ENCODE results near the gene PHF12.

The PHF12 gene

DNA sequence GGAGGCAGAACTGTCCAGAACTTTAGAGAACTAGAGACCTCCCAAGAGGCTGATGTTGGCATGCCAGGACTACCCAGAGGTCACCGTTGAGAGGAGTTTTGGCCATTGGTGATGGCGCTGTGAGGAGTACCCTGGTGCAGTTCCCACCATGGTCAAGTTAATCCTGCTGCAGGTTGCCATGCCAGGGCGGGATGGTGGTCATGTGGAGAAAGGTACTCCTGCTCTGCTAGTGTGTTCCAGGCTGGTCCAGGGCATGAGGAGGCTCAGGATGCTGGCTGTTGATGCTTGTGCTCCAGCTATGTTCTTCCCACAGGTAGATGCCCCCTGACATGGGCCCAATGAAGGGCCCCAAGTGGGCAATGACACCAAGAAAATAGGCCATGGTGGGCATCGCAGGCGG, 4.1 kb upstream of the PHF12 start:
- Histone ChIP-seq H3K4me3 (ENCODE audit: insufficient read depth, low read length, poor library complexity, severe bottlenecking) (no peak overlapping the region), H3K9me3 (ENCODE audit: insufficient read depth, low read length) (no peaks in the 10 kb centered on the region), H3K79me2 (ENCODE audit: insufficient read depth, low read length) (peaks cover 8% of the 10 kb centered on the region), H2AFZ (ENCODE audit: low read depth, low read length, severe bottlenecking) (no peak overlapping the region), H3K27ac (ENCODE audit: low read depth, low read length) (no peak overlapping the region), H3K36me3 (ENCODE audit: low read length) (no peaks in the 10 kb centered on the region), H3K9ac (ENCODE audit: low read length) (no peak overlapping the region), H3K9me2 (replicated peaks; ENCODE audit: insufficient read depth, low read length) (no peaks in the 10 kb centered on the region), H3F3A (ENCODE audit: insufficient read depth) (peaks cover 13% of the 10 kb centered on the region), H3K27me3 (ENCODE audit: low read length) (no peaks in the 10 kb centered on the region), H3K4me2 (ENCODE audit: low read depth, low read length, poor library complexity, severe bottlenecking) (no peak overlapping the region), H4K20me1 (ENCODE audit: low read depth, low read length) (no peaks in the 10 kb centered on the region)
- TF ChIP-seq EZH2phosphoT487 (conservative IDR thresholded peaks at IDR 0.05; ENCODE audit: low read length): no peak
- TF ChIP-seq, protein P1, sequence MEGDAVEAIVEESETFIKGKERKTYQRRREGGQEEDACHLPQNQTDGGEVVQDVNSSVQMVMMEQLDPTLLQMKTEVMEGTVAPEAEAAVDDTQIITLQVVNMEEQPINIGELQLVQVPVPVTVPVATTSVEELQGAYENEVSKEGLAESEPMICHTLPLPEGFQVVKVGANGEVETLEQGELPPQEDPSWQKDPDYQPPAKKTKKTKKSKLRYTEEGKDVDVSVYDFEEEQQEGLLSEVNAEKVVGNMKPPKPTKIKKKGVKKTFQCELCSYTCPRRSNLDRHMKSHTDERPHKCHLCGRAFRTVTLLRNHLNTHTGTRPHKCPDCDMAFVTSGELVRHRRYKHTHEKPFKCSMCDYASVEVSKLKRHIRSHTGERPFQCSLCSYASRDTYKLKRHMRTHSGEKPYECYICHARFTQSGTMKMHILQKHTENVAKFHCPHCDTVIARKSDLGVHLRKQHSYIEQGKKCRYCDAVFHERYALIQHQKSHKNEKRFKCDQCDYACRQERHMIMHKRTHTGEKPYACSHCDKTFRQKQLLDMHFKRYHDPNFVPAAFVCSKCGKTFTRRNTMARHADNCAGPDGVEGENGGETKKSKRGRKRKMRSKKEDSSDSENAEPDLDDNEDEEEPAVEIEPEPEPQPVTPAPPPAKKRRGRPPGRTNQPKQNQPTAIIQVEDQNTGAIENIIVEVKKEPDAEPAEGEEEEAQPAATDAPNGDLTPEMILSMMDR (IDR thresholded peaks at IDR 0.05; ENCODE audit: insufficient read depth, low read length, poor library complexity, severe bottlenecking): no peak

DNA sequence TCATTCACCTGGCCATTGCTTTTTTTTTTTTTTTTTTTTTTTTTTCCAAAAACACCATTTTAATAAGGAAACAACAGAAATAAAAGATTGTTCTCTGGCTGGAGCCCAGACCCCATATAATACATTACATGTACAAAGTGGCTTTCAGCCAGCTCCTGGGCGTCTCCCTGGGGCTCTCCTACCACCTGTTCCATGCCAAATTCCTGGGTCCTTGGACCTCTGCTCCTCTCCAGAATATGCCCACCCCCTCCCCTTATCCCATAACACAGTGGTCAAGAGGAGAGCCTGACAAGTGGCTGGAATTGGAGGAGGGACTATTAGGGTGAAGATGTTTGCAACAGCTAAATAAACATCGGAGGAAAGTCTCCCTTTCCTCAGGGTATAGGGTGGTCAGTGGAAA, 3.6 kb upstream of the PHF12 start:
- Histone ChIP-seq H2AFZ (ENCODE audit: low read depth, low read length, severe bottlenecking) (no peak overlapping the region), H3K4me2 (ENCODE audit: low read depth, low read length, poor library complexity, severe bottlenecking) (no peak overlapping the region), H3K36me3 (ENCODE audit: low read length) (no peaks in the 10 kb centered on the region), H4K20me1 (ENCODE audit: low read depth, low read length) (no peaks in the 10 kb centered on the region), H3K27me3 (ENCODE audit: low read length) (no peaks in the 10 kb centered on the region), H3K79me2 (ENCODE audit: insufficient read depth, low read length) (peaks cover 13% of the 10 kb centered on the region), H3K27ac (ENCODE audit: low read depth, low read length) (no peak overlapping the region), H3F3A (ENCODE audit: insufficient read depth) (peaks cover 18% of the 10 kb centered on the region), H3K9me3 (ENCODE audit: insufficient read depth, low read length) (no peaks in the 10 kb centered on the region), H3K4me3 (ENCODE audit: insufficient read depth, low read length, poor library complexity, severe bottlenecking) (no peak overlapping the region), H3K9me2 (replicated peaks; ENCODE audit: insufficient read depth, low read length) (no peaks in the 10 kb centered on the region), H3K9ac (ENCODE audit: low read length) (no peak overlapping the region)
- TF ChIP-seq, protein P1 (IDR thresholded peaks at IDR 0.05; ENCODE audit: insufficient read depth, low read length, poor library complexity, severe bottlenecking): no peak
- no peak for TF ChIP-seq EZH2phosphoT487 (conservative IDR thresholded peaks at IDR 0.05; ENCODE audit: low read length)

DNA sequence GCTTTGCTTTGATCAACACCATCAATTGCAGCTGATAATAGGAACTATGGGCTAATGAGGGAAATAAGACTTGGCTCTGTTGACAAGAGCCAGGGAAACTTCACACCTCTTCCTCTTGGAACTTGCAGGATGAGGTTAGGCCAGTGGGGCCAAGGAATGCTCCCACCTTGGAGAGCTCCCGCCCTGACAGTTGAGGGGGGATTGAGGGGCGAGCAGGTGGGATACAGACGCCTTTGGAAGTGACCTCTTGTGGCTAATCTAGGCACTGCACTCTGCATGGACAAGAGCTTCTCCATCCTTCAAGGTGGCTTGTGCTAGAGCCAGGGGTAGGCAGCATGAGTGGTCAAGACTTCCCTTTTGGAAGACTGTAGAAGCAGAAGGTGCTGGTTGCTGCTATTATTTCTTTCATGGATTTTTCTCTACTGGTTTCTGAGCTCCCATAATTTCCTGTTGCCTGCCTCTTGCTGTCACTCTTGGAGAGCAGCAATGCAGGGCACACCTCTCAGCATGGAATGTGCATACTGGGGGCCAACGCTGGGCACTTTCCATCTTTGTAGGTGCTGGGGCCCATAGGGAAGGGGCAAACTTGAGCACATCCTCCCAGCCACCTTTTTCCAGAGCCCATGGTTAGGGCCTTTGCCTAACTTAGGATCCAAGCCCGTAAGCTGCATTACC, 2.3 kb upstream of the PHF12 start:
- H3K9ac ChIP-seq (ENCODE audit: low read length): 0 out of 2 replicates have a peak overlapping the region, but pooled peaks have one; percentile 43
- H4K20me1 ChIP-seq (ENCODE audit: low read depth, low read length): no peaks in the 10 kb centered on the region
- no peaks in the 10 kb centered on the region for H3K9me2 ChIP-seq (replicated peaks; ENCODE audit: insufficient read depth, low read length)
- H3F3A ChIP-seq (ENCODE audit: insufficient read depth): peaks cover 19% of the 10 kb centered on the region
- no peaks in the 10 kb centered on the region for H3K9me3 ChIP-seq (ENCODE audit: insufficient read depth, low read length)
- TF ChIP-seq, protein P1 (IDR thresholded peaks at IDR 0.05; ENCODE audit: insufficient read depth, low read length, poor library complexity, severe bottlenecking): peak; percentile 71
- no peak for TF ChIP-seq EZH2phosphoT487 (conservative IDR thresholded peaks at IDR 0.05; ENCODE audit: low read length)
- H3K27ac ChIP-seq (ENCODE audit: low read depth, low read length): peak overlapping the region; percentile 29; the same call in 1 of the 2 replicates
- peaks cover 26% of the 10 kb centered on the region for H3K79me2 ChIP-seq (ENCODE audit: insufficient read depth, low read length)
- H3K27me3 ChIP-seq (ENCODE audit: low read length): no peaks in the 10 kb centered on the region
- no peak overlapping the region for H3K4me3 ChIP-seq (ENCODE audit: insufficient read depth, low read length, poor library complexity, severe bottlenecking)
- peak overlapping the region; percentile 73 for H2AFZ ChIP-seq (ENCODE audit: low read depth, low read length, severe bottlenecking)
- peaks cover 3% of the 10 kb centered on the region; the same call in 1 of the 2 replicates for H3K36me3 ChIP-seq (ENCODE audit: low read length)
- peak overlapping the region; percentile 76 for H3K4me2 ChIP-seq (ENCODE audit: low read depth, low read length, poor library complexity, severe bottlenecking)
